GM21576 (cell line): ENCODE data around the gene SRPX.

Experiments
- ATAC-seq: cut with Tn5 transposase; IDR thresholded peaks from one replicate; pipeline ENCODE4 v1.9.1; 2021; ENCODE audit warnings: mild to moderate bottlenecking, moderate library complexity; ENCODE audit not compliant: unreplicated experiment

SRPX gene

DNA sequence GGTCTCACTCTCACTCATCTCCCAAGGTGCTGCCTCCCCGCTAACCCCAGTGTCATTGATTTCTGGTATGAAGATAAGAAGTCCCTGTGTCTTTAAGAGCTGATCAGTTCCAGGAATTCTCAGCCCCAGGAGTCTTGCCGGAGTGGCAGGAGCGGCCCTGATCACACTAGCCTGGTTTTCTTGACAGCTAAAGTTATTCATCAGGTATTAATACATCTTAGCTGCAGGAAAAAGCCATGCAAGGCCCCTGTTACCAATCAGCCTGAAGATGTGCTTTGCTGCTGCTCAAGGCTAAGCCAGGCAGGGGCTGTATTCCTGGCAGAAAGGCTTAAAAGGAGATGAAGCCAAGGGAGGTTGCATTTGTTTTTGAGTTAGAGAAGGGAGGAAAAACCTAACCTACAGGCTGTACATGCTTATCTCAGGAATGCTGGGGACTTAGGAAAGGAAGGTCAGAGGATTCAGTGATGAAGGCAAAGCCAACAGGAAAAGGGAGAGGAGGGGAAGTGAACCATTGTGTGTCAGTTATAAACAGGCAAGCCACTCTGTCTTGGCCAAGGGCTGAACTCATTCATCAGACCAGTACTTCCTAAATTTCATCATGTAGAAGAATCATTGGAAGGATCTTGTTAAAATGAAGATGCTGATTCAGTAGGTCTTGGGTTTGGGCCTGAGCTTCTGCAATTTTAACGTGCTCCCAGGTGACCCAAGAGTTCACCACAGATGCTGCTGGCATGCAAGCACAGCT, 8.6 kb downstream of the SRPX start:
- ATAC-seq: no peak

DNA sequence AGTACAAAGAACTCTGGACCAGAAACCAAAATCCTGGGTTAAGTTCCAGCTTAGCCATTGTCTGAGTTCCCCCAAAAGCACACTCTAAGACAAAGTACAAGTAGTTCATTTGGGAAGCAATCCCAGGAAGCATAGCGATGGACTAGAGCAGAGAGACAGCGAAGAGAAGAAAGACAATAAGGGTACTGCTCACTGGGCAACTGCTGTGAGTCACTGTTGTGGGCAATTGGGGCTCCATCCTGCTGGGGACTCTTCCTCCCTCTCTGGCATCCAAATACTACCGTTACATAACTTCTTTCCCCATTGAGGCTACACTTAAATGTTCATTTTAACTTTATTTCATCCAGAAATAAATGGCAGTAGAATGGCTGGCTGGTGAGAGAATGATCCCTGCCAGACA, 14.1 kb downstream of the SRPX start:
- ATAC-seq: no peak

DNA sequence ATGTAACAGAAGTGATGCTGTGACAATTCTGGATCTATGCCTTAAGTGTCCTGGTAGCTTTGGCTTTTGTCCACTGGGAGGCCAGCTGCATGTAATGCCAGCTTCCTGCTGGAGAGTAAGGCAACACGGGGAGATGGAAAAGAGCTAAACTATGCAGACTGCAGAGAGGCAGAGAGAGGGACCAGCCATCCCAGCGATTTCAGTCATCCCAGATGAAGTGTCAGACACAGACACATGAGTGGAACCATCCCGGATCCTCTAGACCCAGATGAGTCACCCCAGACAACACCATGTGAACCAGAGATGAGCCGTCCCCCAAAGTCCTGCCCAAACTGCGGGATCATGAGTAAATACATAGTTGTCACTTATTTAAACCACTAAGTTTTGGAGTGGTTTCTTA, 14.6 kb downstream of the SRPX start:
- no peak for ATAC-seq

DNA sequence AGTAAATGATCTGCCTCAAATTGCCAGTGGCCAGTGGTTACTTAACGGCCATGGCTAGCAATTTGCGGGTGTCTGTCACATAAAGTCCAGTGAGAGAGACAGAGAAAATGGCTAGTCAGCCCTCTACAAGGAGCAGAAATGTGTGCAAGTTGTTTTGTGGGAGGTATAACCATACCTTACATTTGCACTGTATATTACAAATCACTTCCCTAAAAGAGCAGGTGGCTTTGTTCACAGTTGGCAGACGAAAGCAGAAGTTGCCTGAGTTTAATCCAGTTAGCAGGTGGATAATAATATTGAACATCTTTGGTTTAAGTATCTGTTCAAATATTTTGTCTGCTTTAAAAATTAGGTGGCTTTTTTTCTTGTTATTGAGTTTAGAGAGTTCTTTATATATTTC, 15.6 kb downstream of the SRPX start:
- ATAC-seq: no peak

- no peak for ATAC-seq
Measured at GRCh38 chrX:38192007-38192810, 28.5 kb downstream of the SRPX start.

DNA sequence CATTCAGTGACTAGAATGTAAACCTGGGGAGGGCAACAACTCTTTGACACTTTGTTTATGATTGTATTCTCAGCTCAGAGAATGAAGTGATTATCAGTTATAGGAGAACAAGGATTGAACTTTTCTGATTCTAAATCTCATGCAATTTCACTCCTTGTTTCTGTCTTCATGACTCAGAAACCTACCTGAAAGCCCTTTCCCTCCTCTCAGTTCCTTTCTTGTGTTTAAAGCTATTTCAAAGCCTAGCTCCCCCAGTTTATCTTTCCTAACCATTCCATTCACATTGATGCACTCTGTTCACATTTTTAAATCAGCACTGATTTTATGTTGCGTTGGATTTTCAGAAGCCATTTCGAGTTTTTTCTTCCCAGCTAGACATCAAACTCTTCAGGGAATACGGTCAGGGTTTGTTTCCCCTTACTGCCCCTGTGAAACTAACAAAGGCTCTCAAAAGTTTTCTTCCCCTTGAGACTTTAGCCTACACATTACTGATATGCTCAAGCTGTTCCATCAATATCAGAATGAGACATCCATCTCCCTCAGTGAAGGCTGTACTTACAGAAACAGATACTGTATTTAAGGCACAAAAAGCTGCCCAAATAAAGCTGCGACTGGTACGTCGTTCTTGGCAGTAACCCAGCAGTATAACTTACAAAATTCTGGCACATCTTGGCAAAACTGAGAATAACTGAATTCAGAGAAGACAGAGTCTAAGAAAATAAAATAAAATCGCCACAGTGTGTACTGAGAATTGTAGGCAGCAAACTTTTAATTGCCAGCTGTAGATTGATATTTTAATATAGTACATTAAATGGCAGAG, 31.0 kb downstream of the SRPX start:
- no peak for ATAC-seq

GRCh38 chrX:38183596-38183995, 37.1 kb downstream of the SRPX start:
- no peak for ATAC-seq

- no peak for ATAC-seq
Measured at GRCh38 chrX:38181357-38181756, 39.3 kb downstream of the SRPX start.

GRCh38 chrX:38178396-38178795, 42.3 kb downstream of the SRPX start:
- no peak for ATAC-seq

DNA sequence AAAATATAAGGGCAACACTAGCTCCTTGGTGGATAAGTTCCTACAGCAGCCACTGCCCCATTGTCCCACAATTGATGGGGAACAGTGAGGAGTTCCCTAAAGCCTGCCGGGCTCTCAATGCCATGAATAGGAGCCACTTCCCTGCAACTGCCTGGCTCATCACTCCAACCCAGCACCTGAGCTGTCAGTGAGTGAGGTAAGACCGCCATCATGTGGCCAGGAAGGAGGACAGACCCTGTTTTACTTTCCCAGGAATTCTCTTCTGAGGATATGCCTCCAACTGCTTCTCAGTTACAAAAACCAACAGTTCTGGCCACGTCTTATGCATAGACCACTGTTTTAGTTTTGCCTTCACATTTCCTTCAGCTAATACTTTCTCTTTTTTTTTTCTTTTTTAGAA, 45.5 kb downstream of the SRPX start:
- peak; percentile 60 for ATAC-seq

GRCh38 chrX:38172596-38172995, 48.1 kb downstream of the SRPX start:
- no peak for ATAC-seq

- ATAC-seq: no peak
Measured at GRCh38 chrX:38170556-38170955, 50.1 kb downstream of the SRPX start.

DNA sequence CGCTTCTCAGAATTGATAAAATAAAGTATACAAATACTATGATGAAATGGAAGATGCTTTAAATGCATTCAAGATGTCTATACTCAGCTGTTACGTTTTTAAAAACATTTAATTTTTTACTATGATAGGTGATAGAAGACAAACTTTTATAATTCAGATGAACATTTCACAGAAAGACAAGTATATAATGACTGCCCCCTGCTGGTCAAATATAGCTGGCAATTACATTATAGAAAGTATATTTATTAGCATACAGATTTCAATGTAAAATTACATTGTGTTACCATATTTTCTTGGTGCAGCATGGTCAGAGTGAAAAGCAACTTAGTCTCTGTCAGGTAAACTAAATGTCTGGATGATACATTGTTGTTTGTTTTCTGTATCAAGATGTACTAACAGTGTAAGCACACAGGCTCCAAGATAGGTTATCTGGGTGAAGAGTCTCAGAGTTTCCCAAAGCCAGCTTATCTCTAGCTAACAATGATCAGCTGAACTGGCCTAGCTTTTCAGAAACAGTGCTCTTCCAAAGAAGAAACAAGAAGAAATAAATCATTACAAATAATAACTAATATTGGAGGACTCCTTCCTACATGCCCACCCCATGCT, 54.1 kb downstream of the SRPX start:
- ATAC-seq: no peak

DNA sequence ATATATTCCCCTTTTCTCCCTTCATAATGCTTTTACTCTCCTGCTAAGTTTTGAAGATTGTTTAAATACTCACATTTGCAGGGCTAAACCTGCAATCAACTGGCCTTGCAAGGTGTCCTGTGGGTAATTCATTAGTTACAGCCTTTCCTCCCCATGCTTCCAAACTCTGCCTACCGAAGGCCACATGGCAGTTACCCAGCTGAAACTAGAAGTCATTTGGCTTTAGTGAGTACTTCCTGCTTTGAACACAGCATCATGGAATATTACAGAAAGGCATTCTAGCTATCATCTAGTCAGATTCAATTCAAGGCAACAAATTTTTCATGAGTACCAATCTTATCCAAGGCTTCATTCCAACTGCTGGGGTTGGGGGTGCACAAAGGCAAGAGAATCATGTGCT, 55.6 kb downstream of the SRPX start:
- no peak for ATAC-seq

DNA sequence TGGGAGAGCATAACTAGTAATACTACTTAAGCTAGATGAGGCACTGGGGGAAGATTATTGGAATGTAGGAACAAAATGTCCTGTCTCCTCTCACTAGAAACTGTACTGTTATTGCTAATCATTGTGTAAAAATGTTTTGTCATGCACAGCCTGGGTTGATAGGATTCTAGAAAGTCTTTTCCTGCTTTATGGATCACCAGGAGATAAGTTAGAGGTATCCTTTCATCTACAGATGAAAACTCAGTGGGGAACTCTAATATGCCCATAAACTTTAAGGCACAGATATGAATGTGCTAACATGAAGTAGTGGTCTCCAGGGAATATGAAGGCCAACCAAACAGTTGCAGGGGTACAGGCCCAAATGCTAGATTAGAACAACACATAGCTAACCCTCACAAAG, 57.5 kb downstream of the SRPX start:
- ATAC-seq: no peak

DNA sequence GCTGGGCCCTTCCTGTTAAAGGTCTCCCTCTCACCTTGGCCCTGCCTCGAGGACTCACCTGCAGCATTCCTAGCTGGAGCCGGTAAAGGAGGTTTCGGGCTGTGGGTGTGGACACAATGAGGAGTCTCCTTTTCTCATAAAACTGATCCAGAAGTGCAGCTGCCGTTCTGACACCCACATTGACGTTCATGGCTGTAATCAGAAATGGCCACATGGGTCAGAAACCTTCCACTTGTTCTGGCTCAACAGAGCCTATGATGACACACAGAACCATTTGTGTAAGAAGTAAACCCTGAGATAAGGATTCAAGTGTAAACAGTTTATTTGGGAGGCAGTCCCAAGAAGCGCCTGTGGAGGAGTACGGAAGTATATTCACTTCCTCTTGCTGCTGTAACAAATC, 63.8 kb downstream of the SRPX start:
- ATAC-seq: no peak

GRCh38 chrX:38154818-38155217, 65.9 kb downstream of the SRPX start:
- ATAC-seq: no peak

- ATAC-seq: no peak
Measured at GRCh38 chrX:38154340-38154739, 66.3 kb downstream of the SRPX start.

DNA sequence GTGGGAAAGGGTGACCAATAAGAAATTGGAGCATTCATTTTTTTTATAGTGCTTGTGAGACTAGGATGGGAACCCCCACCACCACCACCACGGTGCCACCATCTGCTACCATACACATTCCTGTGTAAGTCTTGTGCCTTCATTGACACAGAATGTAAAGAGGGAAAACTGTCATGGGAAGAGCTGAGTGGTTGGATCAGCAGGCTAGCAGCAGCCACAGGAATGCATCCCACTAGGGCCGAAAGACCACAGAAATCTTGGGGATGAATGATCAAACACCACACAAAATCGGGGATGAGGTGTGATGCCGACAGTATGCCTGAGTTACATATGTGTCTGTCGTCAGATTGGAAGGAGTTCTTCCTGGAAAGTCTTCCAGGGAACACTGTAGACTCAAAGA, 69.2 kb downstream of the SRPX start:
- ATAC-seq: no peak

GRCh38 chrX:38150993-38151392, 69.7 kb downstream of the SRPX start:
- no peak for ATAC-seq

- no peak for ATAC-seq
Measured at GRCh38 chrX:38149016-38149415, 71.7 kb downstream of the SRPX start.
